ENCODE results near the gene CLN6.
"Not testable (repeated sequence)": the region's sequence is repeated elsewhere in the genome, so short reads cannot be mapped to it uniquely, and the experiment has no call there.

Gene CLN6

GRCh38 chr15:68207176-68207935 lies 22.2 kb downstream of the CLN6 start:
- DNase-seq (ENCODE audit: extremely low read depth in 1 of 2, low read depth in 1 of 2), result no peak

GRCh38 chr15:68206711-68207151 lies 22.8 kb downstream of the CLN6 start:
- no peak for DNase-seq (ENCODE audit: extremely low read depth in 1 of 2, low read depth in 1 of 2)

- no peak for DNase-seq (ENCODE audit: extremely low read depth in 1 of 2, low read depth in 1 of 2)
These were observed 23.5 kb downstream of the CLN6 start for GRCh38 chr15:68205954-68206539.

- DNase-seq (ENCODE audit: extremely low read depth in 1 of 2, low read depth in 1 of 2), result no peak
These were observed 24.0 kb downstream of the CLN6 start for GRCh38 chr15:68205558-68205944.

- DNase-seq (ENCODE audit: extremely low read depth in 1 of 2, low read depth in 1 of 2), result no peak
These were observed 24.6 kb downstream of the CLN6 start, which contains the start of gene CALML4 for GRCh38 chr15:68204776-68205557. TSS of gene CALML4 (minus strand) at chr15:68205332. CDS start at chr15:68205247, 85 bp downstream.

GRCh38 chr15:68204361-68204760 lies 25.2 kb downstream of the CLN6 start:
- DNase-seq (ENCODE audit: extremely low read depth in 1 of 2, low read depth in 1 of 2), result no peak

GRCh38 chr15:68203956-68204355 lies 25.6 kb downstream of the CLN6 start:
- no peak for DNase-seq (ENCODE audit: extremely low read depth in 1 of 2, low read depth in 1 of 2)

- no peak for DNase-seq (ENCODE audit: extremely low read depth in 1 of 2, low read depth in 1 of 2)
These were observed 26.0 kb downstream of the CLN6 start for GRCh38 chr15:68203486-68203885.

- DNase-seq (ENCODE audit: extremely low read depth in 1 of 2, low read depth in 1 of 2), result not testable (repeated sequence)
These were observed 26.5 kb downstream of the CLN6 start for GRCh38 chr15:68202994-68203393.

GRCh38 chr15:68201879-68202261 lies 27.7 kb downstream of the CLN6 start:
- no peak for DNase-seq (ENCODE audit: extremely low read depth in 1 of 2, low read depth in 1 of 2)

GRCh38 chr15:68201153-68201878 lies 28.2 kb downstream of the CLN6 start:
- no peak for DNase-seq (ENCODE audit: extremely low read depth in 1 of 2, low read depth in 1 of 2)

- DNase-seq (ENCODE audit: extremely low read depth in 1 of 2, low read depth in 1 of 2), result no peak
These were observed 29.3 kb downstream of the CLN6 start for GRCh38 chr15:68200016-68200861.

GRCh38 chr15:68199340-68199739 lies 30.2 kb downstream of the CLN6 start:
- no peak for DNase-seq (ENCODE audit: extremely low read depth in 1 of 2, low read depth in 1 of 2)

- no peak for DNase-seq (ENCODE audit: extremely low read depth in 1 of 2, low read depth in 1 of 2)
These were observed 31.7 kb downstream of the CLN6 start for GRCh38 chr15:68197661-68198437.

- DNase-seq (ENCODE audit: extremely low read depth in 1 of 2, low read depth in 1 of 2), result no peak
These were observed 32.4 kb downstream of the CLN6 start for GRCh38 chr15:68197170-68197492.

- no peak for DNase-seq (ENCODE audit: extremely low read depth in 1 of 2, low read depth in 1 of 2)
These were observed 32.9 kb downstream of the CLN6 start for GRCh38 chr15:68196445-68197169.

- no peak for DNase-seq (ENCODE audit: extremely low read depth in 1 of 2, low read depth in 1 of 2)
These were observed 34.0 kb downstream of the CLN6 start for GRCh38 chr15:68195336-68196112.

Measured in activated CD8-positive, alpha-beta memory T cell treated with anti-CD3 and anti-CD28 coated beads for 1 hour (primary cell).